CD1c-positive myeloid dendritic cell (primary cell): ENCODE measurements around the gene COG4.
"Not testable (repeated sequence)": the region's sequence is repeated elsewhere in the genome, so short reads cannot be mapped to it uniquely, and the experiment has no call there.

Experiments used
- DNase-seq: peaks from one replicate; pipeline ENCODE4 v3.0.0-alpha.2; 2016; ENCODE audit errors: extremely low spot score

The COG4 gene

DNA sequence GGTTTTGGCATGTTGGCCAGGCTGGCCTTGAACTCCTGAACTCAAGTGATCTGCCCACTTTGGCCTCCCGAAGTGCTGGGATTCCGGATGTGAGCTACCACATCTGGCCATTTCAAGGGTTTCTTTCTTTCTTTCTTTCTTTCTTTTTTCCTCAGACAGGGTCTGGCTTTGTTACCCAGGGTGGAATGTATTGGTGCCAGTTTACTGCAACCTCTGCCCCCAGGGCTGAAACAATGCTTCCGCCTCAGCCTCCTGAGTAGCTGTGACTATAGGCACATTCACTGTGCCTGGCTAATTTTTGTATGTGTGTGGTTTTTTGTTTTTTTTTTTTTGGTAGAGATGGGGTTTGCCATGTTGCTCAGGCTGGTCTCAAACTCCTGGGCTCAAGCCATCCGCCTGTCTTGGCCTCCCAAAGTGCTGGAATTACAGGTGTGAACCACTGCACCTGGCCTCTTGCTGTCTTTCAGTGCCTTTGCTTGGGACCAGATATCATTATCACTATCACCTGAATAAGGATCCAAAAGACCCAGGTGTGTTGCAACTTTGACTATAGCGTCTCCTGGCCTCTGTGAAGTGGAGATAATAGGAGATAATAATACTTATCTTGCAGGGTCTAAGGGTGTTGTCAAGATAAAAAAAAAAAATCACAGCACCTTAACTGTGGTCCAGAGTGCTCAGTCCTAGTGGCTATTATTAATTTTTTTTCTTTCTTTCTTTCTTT lies 65.7 kb downstream of the COG4 start:
- no peak for DNase-seq

DNA sequence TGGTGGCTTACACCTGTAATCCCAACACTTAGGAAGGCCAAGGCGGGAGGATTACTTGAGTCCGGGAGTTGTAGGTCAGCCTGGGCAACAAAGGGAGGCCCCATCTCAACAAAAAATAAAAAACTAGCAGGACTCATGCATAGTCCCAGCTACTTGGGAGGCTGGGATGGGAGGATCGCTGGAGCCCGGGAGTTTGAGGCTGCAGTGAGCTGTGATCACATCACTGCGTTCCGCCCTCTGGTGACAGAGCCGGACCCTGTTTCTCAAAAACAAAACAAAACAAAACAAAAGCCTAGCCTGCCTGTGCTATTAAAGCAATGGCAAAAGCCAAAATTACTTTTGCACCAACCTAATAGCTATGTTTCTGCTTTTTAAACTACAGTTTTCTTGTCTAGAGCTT lies 67.4 kb downstream of the COG4 start:
- no peak for DNase-seq

DNA sequence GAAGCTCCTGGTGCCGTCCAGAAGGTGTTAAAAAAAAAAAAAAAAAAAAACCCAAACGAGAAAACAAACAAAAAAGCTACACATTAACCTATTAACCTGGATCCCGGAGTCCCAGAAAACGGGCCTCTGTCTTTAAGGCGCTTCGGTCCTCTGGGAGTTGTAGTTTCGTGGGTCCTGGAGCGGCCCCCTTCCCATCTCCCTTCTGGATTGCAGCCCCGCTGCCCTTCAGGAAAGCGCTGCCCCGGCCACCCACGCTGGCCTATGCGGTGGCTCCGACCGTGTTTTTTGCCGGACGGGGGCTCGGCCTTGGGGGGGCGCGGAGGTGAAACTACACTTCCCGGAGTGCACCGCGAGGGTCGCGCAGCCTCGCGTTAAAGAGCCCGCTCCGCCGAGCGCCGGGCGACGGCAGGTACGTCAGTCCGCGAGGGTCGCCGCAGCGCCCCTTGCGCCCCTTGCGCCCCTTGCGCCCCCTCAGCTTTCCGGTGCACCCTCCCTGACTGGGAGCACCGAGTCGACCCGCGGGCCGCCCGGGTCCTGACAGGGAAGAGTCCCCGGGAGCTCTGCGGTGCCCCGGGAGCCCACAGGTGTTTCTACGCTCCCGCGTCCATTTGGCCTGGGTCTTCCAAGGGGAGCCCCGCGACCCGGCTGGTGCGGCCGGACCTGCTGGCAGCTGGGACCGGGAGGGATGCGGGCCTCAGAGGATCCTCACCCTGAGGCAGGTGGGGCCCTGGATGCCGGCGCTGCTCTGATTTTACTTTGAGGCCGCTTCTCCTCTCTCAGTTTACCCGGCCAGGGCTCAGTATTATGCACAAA lies 68.9 kb downstream of the COG4 start, which contains the start of gene FCSK:
FCSK (plus strand) TSS at position 374 of the 813 bp plus-strand sequence. CDS start 8,596 bp downstream, outside the sequence.
- peak; percentile 68 for DNase-seq

DNA sequence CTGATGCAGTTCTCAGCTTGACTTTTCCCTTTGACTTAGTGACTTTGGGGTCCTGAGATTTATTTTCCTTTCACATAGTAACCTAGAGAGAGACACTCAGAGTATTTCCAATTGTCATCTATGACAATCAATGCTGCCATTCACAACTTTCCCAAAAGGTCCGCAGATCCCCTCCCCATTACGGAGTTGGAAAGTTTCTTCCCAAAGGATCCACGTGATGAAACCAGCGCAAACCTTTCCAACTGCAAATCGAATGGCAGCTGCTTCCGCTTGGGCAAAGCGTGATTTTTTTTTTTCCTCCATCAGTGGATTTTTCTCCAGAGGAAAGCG lies 69.5 kb downstream of the COG4 start:
- DNase-seq, result no peak

DNA sequence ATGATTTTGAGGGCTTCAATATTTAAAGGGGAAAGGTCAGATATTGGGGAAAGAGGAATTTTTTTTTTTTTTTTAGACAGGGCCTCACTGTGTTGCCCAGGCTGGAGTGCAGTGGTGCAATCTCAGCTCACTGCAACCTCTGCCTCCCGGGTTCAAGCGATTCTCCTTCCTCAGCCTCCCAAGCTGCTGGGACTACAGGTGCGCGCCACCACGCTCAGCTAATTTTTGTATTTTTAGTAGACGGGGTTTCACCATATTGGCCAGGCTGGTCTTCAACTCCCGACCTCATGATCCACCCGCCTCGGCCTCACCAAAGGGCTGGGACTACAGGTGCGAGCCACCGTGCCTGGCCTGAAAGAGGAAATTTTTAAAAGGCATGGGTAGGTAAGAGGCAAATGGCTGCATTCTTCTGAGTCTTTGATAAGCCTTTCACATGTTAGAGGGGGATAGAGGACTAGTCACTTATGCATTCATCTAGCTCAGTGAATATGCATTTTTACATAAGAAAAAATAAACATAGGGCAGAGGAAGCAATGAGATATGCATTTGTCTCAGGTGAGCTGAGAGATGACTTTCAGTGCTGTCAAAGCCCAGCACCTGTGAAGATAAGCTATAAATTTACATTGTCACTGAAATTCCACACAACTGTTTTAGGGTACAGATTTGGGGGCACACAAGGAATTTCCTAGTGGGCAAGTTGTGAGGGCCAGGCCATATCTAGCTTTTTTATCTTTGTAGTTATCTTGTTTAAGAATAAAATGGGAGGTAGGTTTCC lies 70.0 kb downstream of the COG4 start:
- no peak for DNase-seq

DNA sequence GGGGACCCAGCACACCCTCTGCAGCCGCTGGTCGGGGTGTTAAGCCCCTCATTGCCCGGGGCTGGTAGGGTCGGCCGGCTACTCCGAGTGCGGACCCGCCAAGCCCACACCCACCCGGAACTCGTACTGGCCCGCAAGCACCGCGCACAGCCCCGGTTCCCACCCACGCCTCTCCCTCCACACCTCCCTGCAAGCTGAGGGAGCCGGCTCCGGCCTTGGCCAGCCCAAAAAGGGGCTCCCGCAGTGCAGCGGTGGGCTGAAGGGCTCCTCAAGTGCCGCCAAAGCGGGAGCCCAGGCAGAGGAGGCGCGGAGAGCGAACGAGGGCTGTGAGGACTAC lies 72.4 kb downstream of the COG4 start:
- not testable (repeated sequence) for DNase-seq

DNA sequence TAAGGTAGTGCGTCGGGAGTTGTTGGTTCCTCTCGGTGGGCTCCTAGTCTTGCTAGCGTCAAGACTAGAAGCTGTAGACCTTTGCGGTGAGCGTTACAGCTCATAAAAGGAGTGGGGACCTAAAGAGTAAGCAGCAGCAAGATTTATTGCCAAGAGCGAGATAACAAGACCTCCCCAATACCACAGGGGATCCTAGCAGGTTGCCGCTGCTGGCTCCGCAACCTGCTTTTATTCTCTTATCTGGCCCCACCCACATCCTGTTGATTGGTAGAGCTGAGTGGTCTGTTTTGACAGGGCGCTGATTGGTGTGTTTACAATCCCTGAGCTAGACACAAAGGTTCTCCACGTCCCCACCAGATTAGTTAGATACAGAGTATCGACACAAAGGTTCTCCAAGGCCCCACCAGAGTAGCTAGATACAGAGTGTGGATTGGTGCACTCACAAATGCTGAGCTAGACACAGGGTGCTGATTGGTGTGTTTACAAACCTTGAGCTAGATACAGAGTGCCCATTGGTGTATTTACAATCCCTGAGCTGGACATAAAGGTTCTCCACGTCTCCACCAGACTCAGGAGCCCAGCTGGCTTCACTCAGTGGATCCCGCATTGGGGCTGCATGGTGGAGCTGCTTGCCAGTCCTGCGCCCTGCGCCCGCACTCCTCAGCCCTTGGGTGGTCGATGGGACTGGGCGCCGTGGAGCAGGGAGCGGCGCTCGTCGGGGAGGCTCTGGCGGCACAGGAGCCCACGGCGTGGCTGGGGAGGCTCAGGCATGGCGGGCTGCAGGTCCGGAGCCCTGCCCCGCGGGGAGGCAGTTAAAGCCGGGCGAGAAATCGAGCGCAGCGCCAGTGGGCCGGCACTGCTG lies 73.0 kb downstream of the COG4 start:
- not testable (repeated sequence) for DNase-seq

DNA sequence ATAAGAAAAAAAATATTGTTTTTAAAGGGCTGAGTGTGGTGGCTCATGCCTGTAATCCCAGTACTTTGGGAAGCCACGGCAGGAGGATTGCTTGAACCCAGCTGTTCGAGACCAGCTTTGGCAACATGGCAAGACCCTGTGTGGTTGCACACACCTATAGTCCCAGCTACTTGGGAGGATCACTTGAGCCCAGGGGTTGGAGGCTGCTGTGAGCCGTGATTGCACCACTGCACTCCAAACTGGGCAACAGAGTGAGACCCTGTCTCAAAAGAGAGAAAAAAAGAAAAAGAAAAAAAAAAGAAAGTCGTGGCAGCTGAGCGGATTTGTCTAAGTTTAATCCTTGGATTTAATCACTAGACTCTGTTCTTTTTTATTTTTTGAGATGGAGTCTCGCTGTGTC lies 75.3 kb downstream of the COG4 start:
- DNase-seq, result no peak

DNA sequence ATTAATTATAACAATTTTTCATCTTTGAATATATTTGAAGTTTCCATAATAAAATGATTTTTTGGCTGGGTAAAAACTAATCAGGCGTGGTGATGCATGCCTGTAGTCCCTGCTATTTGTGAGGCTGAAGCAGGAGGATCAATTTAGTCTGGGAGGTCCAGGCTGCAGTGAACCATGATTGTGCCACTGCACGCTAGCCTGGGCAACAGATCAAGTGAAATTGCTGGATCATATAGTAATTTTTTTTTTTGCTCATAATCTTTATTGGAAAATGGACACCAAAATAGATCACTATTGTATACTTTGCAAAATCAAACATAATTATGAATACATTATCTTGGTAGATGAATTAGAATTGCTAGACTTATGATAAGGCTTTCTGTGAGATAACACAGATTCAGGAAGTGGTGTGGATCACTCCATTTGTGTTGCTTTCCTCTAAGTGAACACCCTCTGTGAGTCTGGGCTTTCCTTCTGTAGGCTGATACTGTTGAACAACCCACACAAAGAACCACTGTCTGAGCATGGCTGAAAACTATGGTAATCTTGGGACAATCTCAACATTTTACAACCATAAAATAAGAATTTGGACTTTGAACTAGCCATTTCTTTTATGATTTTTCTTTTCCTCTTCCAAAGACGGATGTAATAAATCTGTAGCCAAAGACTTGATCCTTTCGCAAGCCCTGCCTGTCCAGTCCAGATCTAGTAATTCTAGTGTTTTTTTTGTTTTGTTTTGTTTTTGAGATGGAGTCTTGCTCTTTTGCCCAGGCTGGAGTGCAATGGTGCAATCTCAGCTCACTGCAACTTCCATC lies 78.9 kb downstream of the COG4 start:
- peak; percentile 15 for DNase-seq

DNA sequence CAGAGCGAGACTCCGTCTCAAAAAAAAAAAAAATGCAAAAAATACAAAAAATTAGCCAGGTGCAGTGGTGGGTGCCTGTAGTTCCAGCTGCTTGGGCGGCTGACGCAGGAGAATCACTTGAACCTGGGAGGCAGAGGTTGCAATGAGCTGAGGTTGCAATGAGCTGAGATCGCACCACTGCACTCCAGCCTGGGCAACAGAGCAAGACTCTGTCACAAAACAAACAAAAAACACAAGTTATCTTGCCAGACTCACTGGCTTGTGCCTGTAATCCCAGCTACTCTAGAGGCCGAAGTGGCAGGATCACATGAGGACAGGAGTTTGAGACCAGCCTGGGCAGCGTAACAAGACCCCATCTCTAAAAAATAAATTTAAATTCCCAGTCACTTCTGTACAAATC lies 81.0 kb downstream of the COG4 start:
- no peak for DNase-seq

DNA sequence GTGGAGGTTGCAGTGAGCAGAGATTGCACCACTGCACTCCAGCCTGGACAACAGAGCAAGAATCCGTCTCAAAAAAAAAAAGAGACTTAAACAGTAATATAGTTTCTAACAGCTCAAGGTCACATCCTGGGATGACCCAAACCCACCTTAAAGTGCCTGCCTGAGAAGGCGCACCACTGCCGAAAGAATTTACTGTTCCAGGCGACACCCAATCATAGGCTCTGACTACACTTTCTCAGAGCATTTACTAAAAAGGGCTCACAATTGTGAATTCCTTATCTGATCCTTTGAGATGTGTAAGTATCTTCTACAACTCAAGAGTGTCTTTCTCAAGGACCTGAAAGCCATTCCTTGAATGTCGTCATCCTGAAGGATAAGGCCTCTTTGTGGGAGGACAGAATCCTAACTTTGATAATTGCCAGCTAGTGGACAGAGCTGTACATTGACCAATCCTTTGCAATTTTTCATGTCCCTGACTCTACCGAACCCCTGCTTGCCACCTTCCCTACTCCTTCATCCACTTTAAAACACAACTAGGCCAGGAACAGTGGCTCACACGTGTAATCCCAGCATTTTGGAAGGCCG lies 81.9 kb downstream of the COG4 start:
- no peak for DNase-seq

DNA sequence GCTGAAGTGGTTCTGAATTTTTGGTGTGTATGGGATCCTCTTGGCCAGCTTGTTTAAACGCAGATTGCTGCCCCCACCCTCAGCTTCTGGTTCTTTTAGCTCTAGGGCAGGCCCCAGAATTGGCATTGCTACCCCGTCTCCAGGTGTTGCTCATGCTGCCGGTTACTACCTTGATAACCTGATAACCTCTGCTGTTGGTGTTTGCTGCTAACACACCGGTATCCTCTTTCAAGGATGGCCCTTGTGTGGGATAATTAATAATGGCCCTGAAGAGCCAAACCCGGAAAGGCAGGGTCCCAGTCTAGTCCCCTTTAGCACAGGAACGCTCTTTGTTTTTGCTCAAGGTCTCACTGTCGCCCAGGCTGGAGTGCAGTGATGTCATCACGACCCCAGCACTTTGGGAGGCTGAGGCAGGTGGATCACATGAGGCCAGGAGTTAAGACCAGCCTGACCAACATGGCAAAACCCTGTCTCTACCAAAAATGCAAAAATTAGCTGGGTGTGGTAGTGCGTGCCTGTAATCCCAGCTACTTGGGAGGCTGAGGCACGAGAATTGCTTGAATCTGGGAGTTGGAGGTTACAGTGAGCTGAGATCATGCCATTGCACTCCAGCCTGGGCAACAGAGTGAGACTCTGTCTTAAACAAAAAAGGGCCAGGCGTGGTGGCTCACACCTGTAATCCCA lies 83.2 kb downstream of the COG4 start:
- DNase-seq, result no peak

DNA sequence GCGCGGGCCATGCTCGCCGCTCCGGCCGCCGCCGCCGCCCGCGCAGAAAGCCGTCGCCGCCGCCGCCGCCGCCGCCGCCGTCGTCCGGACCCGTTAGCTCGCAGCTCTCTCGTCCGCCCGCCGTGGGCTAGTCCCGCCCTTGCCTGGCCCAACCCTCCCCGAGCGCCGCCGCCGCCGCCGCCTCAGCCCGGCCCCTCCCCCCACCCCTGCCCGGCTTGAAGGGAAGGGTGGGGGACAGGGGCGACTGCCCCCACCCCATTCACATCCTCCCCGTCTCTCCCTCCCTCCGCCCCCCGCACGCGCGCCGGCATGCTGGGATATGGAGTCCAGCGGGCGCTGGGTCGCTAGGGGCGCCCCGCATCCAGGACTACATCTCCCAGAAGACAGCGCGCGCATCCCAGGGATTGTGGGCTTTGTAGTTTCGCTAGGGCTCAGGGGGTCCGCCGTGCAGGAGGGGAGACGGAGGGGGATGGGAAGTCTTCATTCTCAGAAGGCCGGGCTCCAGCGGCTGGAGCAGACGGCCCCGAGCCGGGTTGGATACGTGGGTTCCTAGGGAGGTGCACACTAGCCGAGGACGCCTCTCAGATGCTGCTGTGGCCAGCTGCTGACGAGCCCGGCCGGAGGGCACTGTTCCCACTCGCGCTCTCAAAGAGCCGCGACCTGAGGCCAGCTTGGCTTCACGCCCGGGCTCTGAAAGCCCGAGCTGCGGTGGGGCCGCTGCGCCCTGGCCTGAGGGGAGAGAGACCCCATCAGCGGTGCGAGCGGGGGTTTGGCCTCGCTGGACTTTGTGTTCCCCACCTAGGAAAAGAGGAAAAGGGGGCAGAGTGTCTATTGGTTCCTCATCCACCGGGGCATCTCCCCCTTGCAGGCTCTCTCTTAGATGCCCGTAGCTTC lies 84.1 kb downstream of the COG4 start, which contains the start of gene ST3GAL2:
ST3GAL2 (minus strand) TSS at position 132 of the 894 bp plus-strand sequence. CDS start 40,570 bp downstream, outside the sequence.
- peak; percentile 95 for DNase-seq

DNA sequence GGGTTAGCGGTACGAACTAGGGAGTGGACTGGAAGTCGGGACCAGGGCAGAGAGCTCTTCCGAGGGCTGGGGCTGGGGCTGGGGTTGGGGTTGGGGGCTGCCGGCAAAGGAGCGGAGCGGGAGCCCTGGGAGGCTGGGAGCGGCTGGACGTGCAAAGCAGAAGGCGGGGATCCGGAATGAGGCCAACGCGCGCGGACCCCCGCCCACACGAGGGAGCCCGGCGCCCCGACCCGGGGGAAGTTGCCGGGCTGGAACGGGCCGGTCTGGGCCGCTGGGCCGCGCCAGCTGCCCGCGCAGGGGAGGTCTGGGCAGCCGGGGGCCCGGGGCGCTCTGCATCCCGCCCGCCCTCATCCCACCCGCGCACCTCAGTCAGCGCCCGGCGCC lies 84.8 kb downstream of the COG4 start:
- no peak for DNase-seq

DNA sequence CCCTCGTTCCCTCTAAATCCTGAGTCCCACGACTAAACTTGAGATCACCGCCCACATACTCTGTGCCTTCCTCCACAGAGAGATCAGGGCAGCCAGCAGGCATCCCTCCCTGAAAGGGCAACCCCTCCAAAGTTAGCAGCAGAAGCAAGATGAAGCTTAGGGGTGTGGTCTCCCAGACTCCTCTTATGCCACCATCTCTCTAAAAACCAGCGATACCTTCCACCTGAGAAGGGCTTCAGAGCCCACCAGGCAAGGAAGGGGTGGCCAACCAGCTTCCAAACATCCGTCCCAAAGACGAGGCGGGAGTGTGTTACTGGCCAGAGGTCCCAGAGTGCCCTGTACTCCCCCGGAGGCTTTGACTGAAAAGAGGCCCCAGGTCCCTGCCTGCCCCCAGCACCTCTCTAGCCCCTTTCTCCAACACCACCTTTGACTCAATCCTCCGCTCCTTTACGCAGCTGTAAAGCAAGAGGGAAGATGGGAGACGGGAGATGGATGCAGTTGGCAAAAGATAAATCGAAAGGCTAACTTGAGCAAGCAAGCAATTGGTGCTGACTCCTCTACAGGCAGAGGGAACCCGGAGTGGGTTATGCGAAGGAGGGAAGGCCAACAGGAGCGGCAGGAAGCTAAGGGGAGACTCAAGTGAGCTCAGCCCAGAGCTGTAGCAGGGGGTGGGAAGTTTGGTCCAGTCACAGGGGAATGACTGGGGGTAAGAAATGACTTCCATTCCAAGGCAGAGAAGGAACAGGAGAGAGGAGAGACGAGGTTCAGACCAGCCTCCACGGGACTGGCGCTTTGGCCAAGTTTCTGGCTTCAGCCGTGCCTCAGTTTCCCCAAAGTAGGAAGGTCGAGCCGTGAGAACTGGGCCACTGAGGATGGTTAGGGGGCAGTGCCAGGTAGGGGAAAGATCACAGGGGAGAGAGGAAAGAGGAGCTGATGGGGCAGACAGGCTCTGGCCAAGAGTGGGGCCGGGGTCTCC lies 85.5 kb downstream of the COG4 start:
- peak; percentile 65 for DNase-seq

DNA sequence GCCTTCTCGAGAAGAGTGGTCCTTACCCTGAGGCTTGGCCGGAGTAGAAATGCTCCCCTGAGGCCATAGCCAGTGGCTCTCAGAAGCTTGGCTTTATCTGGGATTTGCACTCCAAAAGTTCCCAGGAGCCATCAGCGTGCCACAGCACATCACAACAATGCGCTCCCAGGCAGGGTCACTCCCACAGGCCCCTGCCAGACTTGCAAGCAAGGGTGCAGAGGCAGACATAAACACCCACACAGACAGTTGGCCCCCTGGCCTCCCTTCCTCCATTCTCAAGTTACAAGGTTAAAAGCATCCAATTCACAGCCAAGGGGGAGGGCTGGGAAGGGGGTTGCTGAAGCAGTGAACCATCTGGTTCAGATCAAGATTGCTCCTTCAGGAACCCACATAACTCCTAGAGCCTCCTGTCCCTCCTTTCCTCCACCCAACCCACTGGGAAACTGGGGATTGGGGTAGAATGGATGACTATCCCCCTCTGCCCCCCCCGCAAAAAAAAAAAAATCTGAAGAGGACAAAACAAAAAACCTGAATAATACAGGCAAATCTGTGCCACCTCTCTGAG lies 86.3 kb downstream of the COG4 start:
- no peak for DNase-seq
